T1000 (cell line): ENCODE results near the gene NR3C2.
A peak's percentile ranks its signal among the peaks of the same experiment; 100 is the strongest.

ENCODE experiments used
- DNase-seq: peaks from one replicate; lab custom pipeline; 2025; ENCODE audit warnings: mixed read lengths; lab: John Stamatoyannopoulos, UW

The NR3C2 gene

DNA sequence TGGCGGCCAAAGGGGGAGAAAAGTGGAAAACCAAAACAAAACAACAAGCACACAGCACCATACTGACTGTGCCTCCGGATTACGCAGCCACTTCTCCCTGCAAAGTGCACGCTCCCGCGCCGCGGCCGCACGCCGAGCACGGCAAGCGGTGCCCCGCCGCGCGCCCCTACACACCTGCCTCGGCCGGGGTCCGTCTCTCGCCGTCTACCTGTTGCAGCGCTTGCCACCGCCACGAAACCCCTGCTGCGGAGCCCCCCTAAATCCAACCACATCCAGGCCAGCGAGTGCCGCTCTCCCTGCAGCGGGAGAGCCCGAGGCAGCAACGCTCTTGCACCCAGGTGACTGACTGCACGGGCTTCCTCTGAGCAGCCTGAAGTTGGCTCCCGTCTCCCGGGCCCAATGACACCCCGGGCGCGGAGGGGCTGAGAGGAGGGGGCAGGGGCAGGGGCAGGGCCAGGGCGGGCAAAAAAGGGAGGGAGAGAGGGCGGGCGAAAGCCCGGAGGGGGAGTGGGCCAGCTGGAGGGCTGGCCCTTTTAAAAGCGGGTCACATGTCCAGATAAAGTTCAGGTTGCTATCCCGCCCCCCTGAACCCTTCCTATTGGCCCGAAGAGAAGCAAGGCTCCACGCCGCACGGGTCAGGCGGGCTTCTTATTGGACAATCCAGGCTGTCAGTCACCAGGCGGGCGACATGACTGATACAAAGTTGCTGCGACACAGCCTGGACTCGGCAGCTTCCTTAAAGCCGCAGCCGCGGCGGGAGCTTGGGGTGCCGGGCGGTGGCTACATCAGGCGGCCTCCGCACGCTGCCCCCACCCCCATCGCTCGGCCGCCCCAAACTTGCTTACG lies at the start of gene NR3C2:
Gene NR3C2, minus strand, starts transcription at position 429 of the 846 bp plus-strand sequence.
- DNase-seq, result peak; percentile 86

DNA sequence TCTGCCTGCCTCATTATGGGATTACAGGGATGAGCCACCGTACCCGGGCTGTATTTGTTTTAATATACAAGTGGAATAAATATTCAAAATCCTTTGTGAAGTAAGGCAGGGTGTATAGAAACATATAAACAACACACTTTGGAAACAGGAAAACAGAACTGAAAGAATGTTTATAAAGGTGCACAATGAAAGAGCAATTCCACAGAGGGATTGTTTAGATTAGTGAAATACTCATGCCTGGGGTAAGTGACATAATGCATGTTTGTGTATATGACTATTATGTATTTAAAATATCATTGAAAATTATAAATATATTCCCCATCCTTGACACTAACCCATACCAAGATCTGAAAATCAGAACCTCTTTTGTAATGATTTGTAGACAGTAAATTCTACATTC lies 45.0 kb upstream of the NR3C2 start:
- no peak for DNase-seq

DNA sequence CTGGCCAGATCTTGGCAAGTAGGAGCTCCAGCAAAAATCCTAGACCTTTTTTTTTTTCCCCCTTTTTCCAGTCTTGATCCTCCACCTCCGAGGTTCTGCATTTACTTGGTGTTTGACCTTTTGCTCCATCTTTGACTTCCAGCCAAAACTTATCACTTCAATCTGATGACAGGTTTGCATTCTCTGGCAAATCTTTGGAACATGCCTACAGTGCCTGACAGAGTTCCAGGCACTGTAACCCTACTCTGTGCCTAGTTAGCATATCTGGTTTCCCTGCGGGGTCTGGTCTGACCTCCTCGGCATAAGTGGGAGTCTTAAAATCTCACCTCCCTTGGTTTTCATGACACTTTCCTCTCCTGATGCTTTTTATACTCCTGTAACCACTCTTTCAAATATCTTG lies 39.4 kb upstream of the NR3C2 start:
- no peak for DNase-seq

DNA sequence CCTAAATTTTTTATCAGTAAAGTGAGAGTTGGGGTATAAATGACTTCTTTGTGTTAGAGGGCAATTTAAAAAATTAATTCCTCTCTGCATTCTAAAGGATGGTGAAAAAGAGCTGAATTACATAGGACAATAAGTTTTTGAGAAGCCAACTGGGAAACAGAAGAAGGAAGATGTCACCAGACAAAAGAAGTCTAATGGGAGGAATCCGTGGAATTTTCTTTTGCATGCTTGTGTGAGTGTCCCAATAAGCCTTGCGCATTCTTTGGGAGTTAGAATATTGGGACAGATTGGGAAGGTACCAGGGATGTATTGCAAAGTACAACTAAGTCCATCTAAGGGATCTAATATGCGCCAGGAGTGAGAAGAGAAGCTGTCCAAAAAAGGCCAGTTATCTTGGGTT lies 35.1 kb upstream of the NR3C2 start:
- DNase-seq, result no peak

DNA sequence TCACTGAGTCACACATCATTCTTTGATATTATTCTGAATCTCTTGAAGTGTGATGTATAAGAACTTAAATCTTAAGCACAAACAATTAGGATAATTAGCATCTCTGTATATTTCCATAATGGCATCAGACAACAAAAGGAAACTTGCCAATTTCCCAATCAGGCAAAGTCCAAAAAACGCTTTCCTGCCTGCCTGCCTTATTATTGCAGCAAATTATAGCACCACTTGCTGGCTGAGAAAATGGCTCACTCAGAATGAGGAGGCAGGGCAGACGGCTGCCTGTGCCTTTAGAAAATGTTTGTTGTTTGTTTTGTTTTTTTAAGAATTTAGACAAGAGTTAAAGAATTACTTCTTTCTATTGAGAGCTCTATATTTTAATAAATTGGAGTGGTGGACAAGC lies 27.7 kb upstream of the NR3C2 start:
- no peak for DNase-seq

DNA sequence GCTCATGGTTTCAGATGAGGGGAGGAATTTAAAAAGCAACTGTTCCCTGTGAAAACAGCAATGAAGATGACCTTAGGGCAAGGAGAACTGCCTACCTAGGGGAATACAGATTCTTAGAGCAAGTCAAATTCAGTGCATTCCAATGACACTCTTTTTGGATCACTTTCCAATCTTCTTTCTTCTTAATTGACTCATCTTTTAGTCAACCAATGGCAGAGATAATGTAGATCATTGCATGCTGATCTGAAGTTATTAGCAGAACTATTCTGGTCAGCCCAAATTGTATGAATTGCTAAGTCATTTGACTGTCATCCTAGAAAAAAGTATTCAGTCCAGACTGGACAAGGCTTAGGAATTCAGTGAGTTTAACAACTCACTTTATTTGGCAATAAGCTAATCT lies 12.6 kb upstream of the NR3C2 start:
- no peak for DNase-seq

DNA sequence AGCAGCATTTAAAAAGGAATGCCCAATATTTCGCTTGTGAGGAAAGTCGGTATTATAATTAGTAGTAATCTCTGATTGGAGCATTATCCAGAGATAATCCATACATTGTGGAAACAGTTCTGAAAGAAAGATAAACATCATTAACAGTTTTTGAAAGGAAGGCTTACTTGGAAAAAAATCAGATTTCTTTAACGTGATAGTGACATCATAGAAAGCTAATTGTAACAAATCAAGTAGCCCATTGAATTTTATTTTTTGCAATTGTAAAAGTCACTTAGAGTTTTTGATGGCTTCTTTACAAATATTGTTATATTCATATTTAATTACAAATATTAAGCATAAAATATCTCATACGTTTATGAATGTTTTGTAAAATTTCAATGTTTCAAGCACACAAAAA lies 11.6 kb upstream of the NR3C2 start:
- DNase-seq, result no peak

DNA sequence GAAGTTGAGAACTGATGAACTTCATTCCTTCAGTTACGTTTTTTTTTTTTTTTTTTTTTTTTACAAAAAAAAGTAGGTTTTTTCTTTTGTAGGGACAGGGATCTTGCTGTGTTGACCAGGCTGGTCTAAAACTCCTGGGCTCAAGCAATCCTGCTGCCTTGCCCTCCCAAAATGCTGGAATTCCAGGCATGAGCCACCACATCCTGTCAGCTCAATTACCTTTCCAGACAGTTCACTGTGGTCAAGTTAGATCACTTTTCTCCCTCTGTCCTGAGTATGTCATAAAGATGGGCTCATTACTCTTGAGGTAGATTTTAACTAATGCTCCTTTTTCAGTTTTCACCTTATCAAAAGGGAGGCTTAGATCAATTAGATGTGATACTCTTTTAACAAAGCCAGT lies 10.8 kb upstream of the NR3C2 start:
- no peak for DNase-seq

DNA sequence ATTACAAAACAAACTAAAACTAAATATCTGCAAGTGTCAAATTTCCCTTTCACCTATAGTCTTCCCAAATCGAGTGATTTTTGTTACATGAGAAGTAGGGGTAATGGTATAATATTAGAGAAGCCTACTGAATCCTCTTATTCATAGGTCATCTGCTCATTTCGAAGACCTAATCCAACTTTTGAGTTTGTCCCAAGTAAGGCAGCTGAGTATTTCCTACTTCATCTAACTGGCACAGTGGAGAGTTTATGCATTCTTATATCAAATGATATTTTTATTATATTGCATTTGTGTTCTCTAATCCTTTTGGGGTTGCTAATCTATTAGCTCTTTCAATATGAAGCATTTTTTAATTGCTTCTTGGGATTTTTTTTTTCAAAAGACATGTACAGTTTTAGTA lies 7.7 kb upstream of the NR3C2 start:
- no peak for DNase-seq

DNA sequence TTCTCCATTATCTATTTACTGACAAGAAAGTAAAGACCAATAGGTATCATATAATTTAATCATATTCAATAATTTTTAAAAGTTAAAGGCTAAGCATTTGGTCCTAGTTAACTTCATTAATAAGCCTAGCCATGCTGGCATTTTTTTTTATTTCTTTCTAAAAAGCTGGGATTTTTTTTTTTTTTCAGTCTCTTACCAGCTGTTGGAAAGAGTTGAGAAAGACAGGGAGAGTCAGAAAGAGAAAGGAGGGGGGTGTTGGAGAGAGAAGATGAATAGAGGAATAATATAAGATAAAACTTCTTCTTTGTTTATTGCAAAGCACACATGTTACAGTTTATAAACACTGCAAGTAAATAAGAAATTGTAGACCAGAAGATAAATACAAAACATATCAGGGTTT lies 5.9 kb upstream of the NR3C2 start:
- no peak for DNase-seq

DNA sequence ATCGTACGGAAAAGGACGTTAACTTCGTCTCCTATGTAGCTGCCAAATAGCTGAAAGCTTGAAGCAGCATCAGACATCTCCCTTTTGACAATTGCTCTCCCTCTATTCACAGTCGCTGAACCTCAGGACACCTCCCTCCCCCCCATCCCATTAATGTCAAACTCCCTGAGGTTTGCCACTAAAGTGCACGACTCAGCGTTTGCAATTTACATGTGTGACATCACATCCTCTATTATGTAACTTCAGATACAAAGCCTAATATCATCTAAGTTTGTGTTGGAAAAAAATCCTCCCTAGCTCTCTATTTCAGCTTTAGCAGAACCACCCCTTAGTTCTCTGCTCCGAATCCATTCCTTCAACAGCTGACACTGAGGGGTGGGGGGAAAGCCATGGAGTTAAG lies 5.5 kb upstream of the NR3C2 start:
- DNase-seq, result no peak

DNA sequence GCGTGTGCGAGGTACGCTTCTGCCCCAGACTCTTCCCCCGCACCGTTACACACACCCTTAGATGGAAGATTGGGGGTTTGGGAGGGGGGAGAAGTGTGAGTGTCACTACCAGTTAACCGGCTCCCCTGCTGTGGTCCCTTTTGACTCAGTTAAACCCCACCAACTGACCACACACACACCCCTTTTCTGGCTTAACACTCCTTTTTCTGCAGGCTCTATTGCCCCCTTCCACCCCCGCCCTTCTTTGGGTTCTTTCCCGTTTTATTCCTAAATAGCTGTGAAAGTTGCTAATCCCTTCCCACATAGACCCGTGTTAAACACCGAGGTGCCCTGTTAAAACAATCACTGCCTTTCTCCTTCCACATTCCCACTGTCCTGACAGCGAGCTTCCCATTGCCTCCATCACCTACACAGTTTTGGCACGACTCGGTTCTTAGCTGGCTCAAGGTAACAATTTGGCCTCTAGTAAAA lies 3.7 kb upstream of the NR3C2 start:
- DNase-seq, result no peak

DNA sequence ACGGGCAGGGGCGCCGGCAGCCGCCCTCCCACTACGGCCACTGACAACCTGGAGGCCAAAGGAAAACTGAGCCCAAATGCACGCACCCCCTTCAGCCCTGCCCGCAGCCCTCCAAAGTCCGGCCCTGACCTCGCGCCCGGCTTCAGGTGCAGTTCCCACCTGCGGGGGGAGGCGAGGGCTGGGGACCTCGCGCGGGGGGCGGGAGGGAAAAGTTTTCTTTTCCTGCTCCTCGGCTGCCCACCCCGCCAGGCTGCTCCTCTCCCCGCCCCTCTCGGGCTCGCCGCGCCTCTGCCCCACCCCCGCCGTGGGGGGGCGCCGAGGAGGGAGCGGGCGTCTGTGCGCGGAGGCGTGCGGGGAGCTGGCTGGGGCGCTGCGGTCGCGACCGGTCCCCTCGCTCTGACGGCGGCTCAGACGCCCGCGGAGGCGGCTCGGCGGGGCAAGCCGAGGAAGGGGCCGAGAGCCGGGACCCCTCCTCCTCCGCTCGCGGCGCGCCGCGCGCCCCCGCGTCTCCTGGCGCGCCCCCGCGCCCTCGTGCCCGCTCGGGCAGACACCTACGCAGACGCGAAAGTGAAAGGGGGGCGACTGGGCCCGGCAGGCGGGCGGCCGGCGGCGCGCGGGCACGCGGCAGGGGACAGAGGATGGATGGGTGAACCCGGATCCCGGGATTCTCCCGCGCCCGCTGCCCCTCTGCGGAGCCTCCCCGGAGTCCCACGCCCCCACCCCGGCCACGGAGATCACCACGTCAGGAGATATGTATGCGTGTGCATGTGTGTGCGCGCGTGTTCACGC lies 3.1 kb upstream of the NR3C2 start:
- DNase-seq, result no peak

DNA sequence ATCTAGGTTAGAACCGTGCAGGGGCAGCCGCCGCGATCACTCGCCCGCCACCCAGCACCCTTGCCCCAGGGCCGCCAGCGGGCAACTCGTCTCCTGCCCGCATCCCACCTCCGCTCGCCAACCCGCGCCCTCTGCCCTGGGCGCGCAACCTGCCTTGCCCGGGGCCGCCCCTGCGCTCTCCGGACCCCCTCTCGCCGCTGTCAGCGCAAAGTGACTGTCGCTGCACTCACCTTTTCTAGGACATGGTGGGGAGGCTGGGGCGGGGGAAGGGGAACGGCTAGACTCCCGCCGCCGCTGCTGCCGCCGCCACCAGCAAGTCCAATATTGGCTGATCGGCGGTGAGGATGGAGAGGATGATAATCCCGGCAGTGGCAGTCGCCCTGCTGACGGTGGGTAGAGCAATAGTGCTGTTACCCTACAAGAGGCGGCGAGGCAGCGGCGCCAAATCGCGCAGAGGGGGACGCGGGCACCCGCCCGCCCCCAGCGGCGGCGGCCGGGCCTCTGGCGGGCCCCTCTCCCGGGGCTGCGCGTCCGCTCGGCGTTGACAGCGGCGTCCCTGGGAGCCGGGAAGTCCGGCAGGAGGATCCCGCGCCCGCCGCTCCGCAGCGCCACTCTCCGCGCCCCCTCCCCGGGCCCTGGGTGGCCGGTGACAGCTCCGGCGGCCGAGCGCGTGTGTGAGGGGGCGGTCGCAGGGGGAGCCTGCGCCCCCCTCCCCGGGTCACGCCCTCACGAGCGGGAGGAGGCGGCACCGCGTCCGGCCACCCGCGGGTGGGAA lies 2.3 kb upstream of the NR3C2 start:
- DNase-seq, result no peak

DNA sequence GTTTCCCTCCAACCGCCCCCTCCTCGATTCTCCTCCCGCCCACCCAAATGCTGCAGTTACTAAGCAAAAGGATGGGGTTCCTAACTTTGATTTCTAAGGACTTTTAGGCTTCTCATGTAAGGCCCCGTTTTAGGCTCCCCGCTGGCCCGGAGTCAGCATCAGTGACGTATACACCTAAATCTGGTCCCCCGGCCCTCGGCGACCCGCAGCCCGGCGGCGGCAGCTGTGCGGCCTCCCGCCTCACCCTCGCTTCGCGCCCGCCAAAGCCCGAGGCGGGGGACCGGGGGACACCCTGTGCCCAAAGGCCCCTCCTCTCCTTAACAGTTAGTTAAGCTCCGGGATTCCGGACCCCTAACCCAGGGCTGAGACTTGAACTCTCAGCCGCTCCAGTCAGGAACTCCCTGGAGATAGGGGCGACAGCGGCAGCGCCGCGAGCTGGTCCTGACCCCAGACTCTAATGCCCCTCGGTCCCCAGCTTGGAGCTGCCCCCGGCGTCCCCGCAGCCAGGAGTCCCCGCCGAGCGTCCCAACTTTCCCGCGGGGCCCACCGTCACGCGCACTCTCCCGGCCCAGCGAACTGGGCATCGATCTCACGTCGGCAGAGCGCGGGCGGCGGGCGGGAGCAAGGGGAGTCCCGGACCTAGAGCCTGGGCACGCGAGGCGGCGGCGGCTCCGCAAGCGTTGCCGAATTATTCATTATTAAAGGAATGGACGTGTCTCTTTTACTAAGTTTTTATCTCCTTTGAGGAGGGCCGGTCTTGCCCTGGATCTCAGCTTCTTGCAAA lies 1.5 kb upstream of the NR3C2 start:
- DNase-seq, result no peak

DNA sequence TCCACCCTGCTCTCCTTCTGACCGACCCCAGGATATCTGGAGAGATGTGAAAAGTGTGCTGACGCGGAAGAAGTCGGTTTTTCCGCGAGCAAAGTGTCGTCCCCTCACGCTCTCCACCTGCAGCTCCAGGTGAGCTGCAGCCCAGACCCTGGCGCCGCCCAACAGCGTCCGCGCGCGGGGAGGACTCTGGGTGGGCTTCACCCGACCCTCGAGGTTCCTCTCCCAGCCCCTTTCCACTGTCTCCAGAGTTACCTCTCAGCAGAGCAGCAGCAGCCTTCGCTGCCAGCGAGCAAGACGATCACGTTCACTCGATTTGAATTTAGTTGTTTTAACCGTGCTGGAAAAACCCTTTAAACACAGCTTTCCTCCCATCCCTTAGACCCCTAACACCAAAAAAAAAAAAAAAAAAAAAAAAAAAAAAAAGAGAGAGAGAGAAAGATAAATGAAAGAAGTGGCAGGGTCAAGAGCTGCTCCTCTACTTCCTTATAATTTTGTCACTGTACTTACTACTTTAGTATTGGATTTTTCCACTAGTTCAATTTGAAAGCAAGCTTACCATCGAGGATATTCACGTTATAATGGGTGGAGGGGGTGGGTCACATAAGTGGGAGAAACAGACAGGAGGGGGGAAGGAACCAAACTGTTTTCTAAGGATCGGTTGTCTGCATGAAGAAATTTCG lies 758 bp upstream of the NR3C2 start:
- DNase-seq, result no peak

DNA sequence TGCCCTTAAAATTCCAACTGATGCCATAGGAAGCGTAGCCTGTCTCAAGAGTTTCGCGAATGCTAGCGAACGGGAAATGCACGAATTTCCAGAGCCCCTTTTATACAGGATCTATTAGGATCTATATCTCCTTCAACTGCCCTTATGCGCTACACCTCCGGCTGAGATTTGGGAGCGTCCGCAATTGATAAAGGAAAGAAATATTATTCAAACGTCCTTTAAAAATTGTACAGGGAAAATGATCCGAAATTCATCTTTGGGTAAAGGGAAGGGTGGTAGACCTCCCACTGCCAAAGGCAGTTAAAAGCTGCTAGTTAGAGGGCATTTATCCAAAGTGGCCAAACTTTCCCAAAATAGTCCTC lies 609 bp downstream of the NR3C2 start:
- no peak for DNase-seq

DNA sequence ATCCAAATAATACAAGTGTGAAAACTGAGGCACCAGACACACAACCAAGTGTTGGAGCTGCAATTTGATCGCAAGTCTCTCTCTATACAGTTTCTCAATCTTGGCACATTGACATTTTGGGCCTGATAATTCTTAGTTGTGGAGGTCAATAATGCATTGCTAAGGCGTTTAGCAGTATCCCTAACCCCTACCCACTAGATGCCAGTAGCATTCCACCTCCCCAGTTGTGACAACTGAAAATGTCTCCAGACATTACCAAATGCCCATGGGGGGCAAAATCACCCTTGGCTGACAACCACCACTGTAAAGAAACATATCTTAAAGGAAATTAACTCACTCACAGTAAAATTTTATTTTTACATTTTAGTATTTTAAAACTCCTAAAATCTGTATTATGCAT lies 4.2 kb downstream of the NR3C2 start:
- no peak for DNase-seq

DNA sequence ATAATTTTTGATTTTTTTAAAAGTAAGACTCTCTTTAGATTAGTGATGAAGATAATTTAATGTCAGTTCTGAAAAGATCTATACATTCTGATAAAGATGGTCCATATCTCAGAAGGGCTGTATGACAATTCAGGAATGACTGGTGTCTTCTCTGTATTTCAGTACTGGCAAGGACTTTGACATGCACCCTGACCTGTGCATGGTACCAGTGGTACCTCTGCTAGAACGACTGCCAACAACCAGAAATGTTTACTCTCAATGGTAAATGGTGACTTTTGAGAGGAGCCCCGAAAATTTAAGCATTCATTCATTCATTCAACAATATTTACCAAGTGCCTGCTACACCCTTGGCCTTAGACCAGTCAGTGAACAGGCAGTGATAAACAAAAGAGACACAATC lies 4.8 kb downstream of the NR3C2 start:
- DNase-seq, result no peak

DNA sequence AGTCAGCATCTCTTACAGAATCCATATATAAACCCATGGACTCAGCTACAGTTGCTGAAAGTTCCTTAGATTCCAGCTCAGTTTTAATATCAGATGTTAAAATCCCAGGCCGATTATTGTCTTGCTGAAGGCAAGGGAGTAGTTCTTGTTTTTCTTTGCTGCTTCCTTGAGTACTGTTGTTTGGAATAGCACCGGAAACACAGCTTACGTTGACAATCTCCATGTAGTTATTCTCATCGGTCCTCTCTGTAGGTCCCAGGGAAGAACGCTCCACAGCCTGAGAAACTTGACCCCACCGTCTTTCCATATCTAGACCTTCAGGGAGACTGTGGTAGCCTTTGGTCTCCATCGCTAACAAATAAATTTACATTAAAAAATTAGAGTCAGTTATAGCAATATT lies 5.7 kb downstream of the NR3C2 start:
- no peak for DNase-seq
